Effector memory CD8-positive, alpha-beta T cell (primary cell): Measurements from ENCODE around the gene KIRREL2.
A peak's percentile ranks its signal among the peaks of the same experiment; 100 is the strongest.
"Not testable (repeated sequence)": the region's sequence is repeated elsewhere in the genome, so short reads cannot be mapped to it uniquely, and the experiment has no call there.

Source experiments
- ATAC-seq: fragments of 150-1000 bp; cut with Tn5 transposase; replicated peaks from 2 replicates; pipeline ENCODE4 v1.10.0; 2021; ENCODE audit warnings: mild to moderate bottlenecking, moderate library complexity
- DNase-seq, 3 experiments: peaks; one replicate each; pipeline ENCODE4 v3.0.0; 2021
- H3K27ac Mint-ChIP-seq, 2 donors: one replicate each; pipeline ENCODE4 v1.8.0; 2022; ENCODE audit warnings: mild to moderate bottlenecking in 2 of 2, mixed read lengths in 2 of 2, moderate library complexity in 2 of 2
- H3K27me3 Mint-ChIP-seq, 2 donors: one replicate each; pipeline ENCODE4 v1.8.0; 2022; ENCODE audit warnings: mixed read lengths in 2 of 2
- H3K36me3 Mint-ChIP-seq: one replicate; pipeline ENCODE4 v1.8.0; 2022; ENCODE audit warnings: mild to moderate bottlenecking, moderate library complexity, mixed read lengths; ENCODE audit not compliant: insufficient read depth
- H3K4me1 Mint-ChIP-seq, 2 donors: one replicate each; pipeline ENCODE4 v1.8.0; 2022; ENCODE audit warnings: low read depth in 2 of 2, mixed read lengths in 2 of 2
- H3K4me3 Mint-ChIP-seq, 2 donors: one replicate each; pipeline ENCODE4 v1.8.0; 2022; ENCODE audit warnings: mild to moderate bottlenecking in 2 of 2, mixed read lengths in 2 of 2, moderate library complexity in 2 of 2
- H3K9me3 Mint-ChIP-seq, 2 donors: one replicate each; pipeline ENCODE4 v1.8.0; 2022; ENCODE audit warnings: mixed read lengths in 2 of 2

Gene KIRREL2

GRCh38 chr19:35869327-35870123 is 12.8 kb downstream of the KIRREL2 start:
- ATAC-seq (peak; percentile 89), DNase-seq (peak; percentile 67 to 73 (median 67))
- Mint-ChIP-seq H3K4me3 (peak overlapping the region; percentile 64 to 80), H3K9me3 (no peaks in the 10 kb centered on the region), H3K27ac (peak overlapping the region in 1 of 2 donors; percentile 9), H3K36me3 (peaks cover 3% of the 10 kb centered on the region), H3K27me3 (peaks cover 48 to 89% of the 10 kb centered on the region in 2 donors), H3K4me1 (peaks cover 14% of the 10 kb centered on the region in 2 donors)

- not testable (repeated sequence) for DNase-seq, ATAC-seq, H3K36me3 Mint-ChIP-seq, H3K9me3 Mint-ChIP-seq
- Mint-ChIP-seq H3K4me3 (peak overlapping the region; percentile 64 to 80), H3K27ac (peak overlapping the region in 1 of 2 donors; percentile 9), H3K27me3 (peaks cover 46 to 87% of the 10 kb centered on the region in 2 donors), H3K4me1 (peaks cover 14% of the 10 kb centered on the region in 2 donors)
Measured at GRCh38 chr19:35870124-35870736, 13.5 kb downstream of the KIRREL2 start.

GRCh38 chr19:35870798-35871197 is 14.1 kb downstream of the KIRREL2 start:
- DNase-seq (no peak), ATAC-seq (no peak)
- H3K36me3 Mint-ChIP-seq: peaks cover 3% of the 10 kb centered on the region
- no peaks in the 10 kb centered on the region for H3K9me3 Mint-ChIP-seq
- H3K27me3 Mint-ChIP-seq: peaks cover 46 to 84% of the 10 kb centered on the region in 2 donors
- peaks cover 14% of the 10 kb centered on the region in 2 donors for H3K4me1 Mint-ChIP-seq
- no peak overlapping the region for H3K4me3 Mint-ChIP-seq
- H3K27ac Mint-ChIP-seq: no peak overlapping the region

GRCh38 chr19:35871611-35872010 is 14.9 kb downstream of the KIRREL2 start:
- ATAC-seq: no peak
- no peak for DNase-seq
- H3K4me1 Mint-ChIP-seq: peaks cover 14% of the 10 kb centered on the region in 2 donors
- peaks cover 40 to 84% of the 10 kb centered on the region in 2 donors for H3K27me3 Mint-ChIP-seq
- peaks cover 3% of the 10 kb centered on the region for H3K36me3 Mint-ChIP-seq
- no peak overlapping the region for H3K27ac Mint-ChIP-seq
- no peaks in the 10 kb centered on the region for H3K9me3 Mint-ChIP-seq
- no peak overlapping the region for H3K4me3 Mint-ChIP-seq

GRCh38 chr19:35872180-35872579 is 15.5 kb downstream of the KIRREL2 start:
- peaks cover 3% of the 10 kb centered on the region for H3K36me3 Mint-ChIP-seq
- peaks cover 38 to 83% of the 10 kb centered on the region in 2 donors for H3K27me3 Mint-ChIP-seq
- H3K4me3 Mint-ChIP-seq: no peak overlapping the region
- no peaks in the 10 kb centered on the region for H3K9me3 Mint-ChIP-seq
- peaks cover 14% of the 10 kb centered on the region in 2 donors for H3K4me1 Mint-ChIP-seq
- DNase-seq (no peak), ATAC-seq (no peak)
- H3K27ac Mint-ChIP-seq: no peak overlapping the region

GRCh38 chr19:35874392-35874930 is 17.8 kb downstream of the KIRREL2 start:
- Mint-ChIP-seq H3K4me1 (peaks cover 9% of the 10 kb centered on the region in 2 donors), H3K27ac (no peak overlapping the region), H3K27me3 (peaks cover 48 to 88% of the 10 kb centered on the region in 2 donors), H3K4me3 (no peak overlapping the region), H3K9me3 (no peaks in the 10 kb centered on the region), H3K36me3 (peaks cover 3% of the 10 kb centered on the region)
- ATAC-seq (no peak), DNase-seq (no peak)

- Mint-ChIP-seq H3K27me3 (peaks cover 31 to 60% of the 10 kb centered on the region in 2 donors), H3K4me1 (peaks cover 9 to 11% of the 10 kb centered on the region in 2 donors), H3K27ac (no peak overlapping the region), H3K9me3 (no peaks in the 10 kb centered on the region), H3K4me3 (no peak overlapping the region), H3K36me3 (no peaks in the 10 kb centered on the region)
- DNase-seq (no peak), ATAC-seq (no peak)
Measured at GRCh38 chr19:35879068-35879467, 22.4 kb downstream of the KIRREL2 start.

GRCh38 chr19:35879770-35880317 is 23.1 kb downstream of the KIRREL2 start:
- Mint-ChIP-seq H3K9me3 (no peaks in the 10 kb centered on the region), H3K4me3 (peak overlapping the region in 1 of 2 donors; percentile 25), H3K27me3 (peaks cover 29 to 52% of the 10 kb centered on the region in 2 donors), H3K4me1 (peaks cover 9 to 11% of the 10 kb centered on the region in 2 donors), H3K27ac (peak overlapping the region in 1 of 2 donors; percentile 75), H3K36me3 (no peaks in the 10 kb centered on the region)
- ATAC-seq (peak; percentile 78), DNase-seq (peak; percentile 62 to 71 (median 64))

- Mint-ChIP-seq H3K4me3 (no peak overlapping the region), H3K27me3 (peaks cover 25 to 34% of the 10 kb centered on the region in 2 donors), H3K9me3 (no peaks in the 10 kb centered on the region), H3K4me1 (peaks cover 9 to 13% of the 10 kb centered on the region in 2 donors), H3K27ac (no peak overlapping the region), H3K36me3 (peaks cover 12% of the 10 kb centered on the region)
- DNase-seq (peak; percentile 56 to 65 (median 58)), ATAC-seq (peak; percentile 74)
Measured at GRCh38 chr19:35882114-35882832, 25.6 kb downstream of the KIRREL2 start.

- Mint-ChIP-seq H3K27me3 (peaks cover 10 to 17% of the 10 kb centered on the region in 2 donors), H3K4me1 (peaks cover 9 to 13% of the 10 kb centered on the region in 2 donors), H3K9me3 (no peaks in the 10 kb centered on the region), H3K4me3 (no peak overlapping the region), H3K27ac (peak overlapping the region in 1 of 2 donors; percentile 46), H3K36me3 (peaks cover 29% of the 10 kb centered on the region)
- DNase-seq (no peak), ATAC-seq (no peak)
Measured at GRCh38 chr19:35883882-35884281, 27.2 kb downstream of the KIRREL2 start.

GRCh38 chr19:35885225-35885738 is 28.6 kb downstream of the KIRREL2 start:
- no peaks in the 10 kb centered on the region for H3K9me3 Mint-ChIP-seq
- H3K4me1 Mint-ChIP-seq: peaks cover 3 to 7% of the 10 kb centered on the region in 2 donors
- H3K27ac Mint-ChIP-seq: peak overlapping the region; percentile 67 to 68
- no peak for DNase-seq
- H3K27me3 Mint-ChIP-seq: peaks cover under 1 to 3% of the 10 kb centered on the region in 2 donors
- H3K4me3 Mint-ChIP-seq: no peak overlapping the region
- peaks cover 43% of the 10 kb centered on the region for H3K36me3 Mint-ChIP-seq
- no peak for ATAC-seq

- H3K4me1 Mint-ChIP-seq: peaks cover 3 to 8% of the 10 kb centered on the region in 2 donors
- peak overlapping the region; percentile 67 to 68 for H3K27ac Mint-ChIP-seq
Measured at GRCh38 chr19:35885904-35886303, 29.2 kb downstream of the KIRREL2 start.

More at GRCh38 chr19:35885904-35886303, 29.2 kb downstream of the KIRREL2 start:
- no peak overlapping the region for H3K4me3 Mint-ChIP-seq
- H3K36me3 Mint-ChIP-seq: peaks cover 49% of the 10 kb centered on the region
- H3K9me3 Mint-ChIP-seq: no peaks in the 10 kb centered on the region
- ATAC-seq: no peak
- no peak for DNase-seq
- H3K27me3 Mint-ChIP-seq: no peaks in the 10 kb centered on the region
